Measurements from ENCODE around the gene PCDHGA4.
A peak's percentile ranks its signal among the peaks of the same experiment; 100 is the strongest.
"Not testable (repeated sequence)": the region's sequence is repeated elsewhere in the genome, so short reads cannot be mapped to it uniquely, and the experiment has no call there.

The PCDHGA4 gene

DNA sequence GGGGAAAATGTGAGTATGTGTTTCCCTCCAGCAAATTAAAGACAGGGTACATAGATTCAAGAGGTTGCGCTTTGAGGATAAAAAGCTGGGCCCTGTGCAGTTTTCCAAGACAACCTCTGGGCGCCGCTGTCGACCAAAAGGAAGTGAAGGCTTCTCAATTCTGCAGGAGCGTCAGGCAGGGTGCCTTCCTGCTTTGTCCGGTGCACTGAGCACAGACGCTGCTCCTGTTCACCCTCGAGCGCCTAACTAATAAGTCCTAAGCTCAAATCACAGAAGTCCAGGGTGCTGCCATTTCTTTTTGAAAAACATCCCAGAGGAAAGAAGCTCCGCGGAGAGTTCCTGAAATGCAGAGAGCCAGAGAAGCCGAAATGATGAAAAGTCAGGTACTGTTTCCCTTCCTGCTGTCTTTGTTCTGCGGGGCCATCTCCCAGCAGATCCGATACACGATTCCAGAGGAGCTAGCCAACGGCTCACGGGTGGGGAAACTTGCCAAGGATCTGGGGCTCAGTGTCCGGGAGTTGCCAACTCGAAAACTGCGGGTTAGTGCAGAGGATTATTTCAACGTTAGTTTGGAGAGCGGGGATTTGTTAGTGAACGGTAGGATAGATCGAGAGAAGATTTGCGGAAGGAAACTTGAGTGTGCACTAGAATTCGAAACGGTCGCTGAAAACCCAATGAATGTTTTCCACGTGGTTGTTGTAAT, 4.8 kb upstream of the PCDHGA4 start, which contains the start of gene PCDHGB1:
TSS of gene PCDHGB1 (plus strand) at position 183 of the 703 bp plus-strand sequence. CDS start at position 345, 162 bp downstream.
- peak; percentile 20 for DNase-seq

DNA sequence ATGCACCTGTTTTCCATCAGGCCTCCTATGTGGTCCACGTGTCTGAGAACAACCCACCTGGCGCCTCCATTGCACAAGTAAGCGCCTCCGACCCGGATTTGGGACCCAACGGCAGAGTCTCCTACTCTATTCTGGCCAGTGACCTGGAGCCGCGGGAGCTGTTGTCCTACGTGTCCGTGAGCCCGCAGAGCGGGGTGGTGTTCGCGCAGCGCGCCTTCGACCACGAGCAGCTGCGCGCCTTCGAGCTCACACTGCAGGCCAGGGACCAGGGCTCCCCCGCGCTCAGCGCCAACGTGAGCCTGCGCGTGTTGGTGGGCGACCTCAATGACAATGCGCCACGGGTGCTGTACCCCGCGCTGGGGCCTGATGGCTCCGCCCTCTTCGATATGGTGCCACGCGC, 3.2 kb upstream of the PCDHGA4 start:
- DNase-seq = no peak

DNA sequence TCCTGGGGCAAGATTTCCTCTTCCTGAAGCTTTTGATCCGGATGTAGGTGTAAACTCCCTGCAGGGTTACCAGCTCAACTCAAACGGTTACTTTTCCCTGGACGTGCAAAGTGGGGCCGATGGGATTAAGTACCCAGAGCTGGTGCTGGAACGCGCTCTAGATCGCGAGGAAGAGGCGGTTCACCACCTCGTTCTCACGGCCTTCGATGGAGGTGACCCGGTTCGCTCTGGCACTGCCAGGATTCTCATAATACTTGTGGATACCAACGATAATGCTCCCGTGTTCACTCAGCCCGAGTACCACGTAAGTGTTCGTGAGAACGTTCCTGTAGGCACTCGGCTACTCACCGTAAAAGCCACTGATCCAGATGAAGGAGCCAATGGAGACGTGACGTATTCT, 820 bp downstream of the PCDHGA4 start:
- DNase-seq = no peak

DNA sequence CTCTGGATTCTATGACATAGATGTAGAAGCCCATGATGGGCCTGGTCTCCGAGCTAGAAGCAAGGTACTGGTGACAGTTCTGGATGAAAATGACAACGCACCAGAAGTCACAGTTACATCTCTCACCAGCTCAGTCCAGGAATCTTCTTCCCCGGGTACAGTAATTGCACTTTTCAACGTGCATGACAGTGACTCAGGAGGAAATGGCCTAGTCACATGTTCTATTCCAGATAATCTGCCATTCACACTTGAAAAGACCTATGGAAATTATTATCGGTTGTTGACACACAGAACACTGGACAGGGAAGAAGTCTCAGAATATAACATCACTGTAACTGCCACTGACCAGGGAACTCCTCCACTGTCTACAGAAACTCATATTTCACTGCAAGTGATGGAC, 1.3 kb downstream of the PCDHGA4 start:
- DNase-seq = no peak

DNA sequence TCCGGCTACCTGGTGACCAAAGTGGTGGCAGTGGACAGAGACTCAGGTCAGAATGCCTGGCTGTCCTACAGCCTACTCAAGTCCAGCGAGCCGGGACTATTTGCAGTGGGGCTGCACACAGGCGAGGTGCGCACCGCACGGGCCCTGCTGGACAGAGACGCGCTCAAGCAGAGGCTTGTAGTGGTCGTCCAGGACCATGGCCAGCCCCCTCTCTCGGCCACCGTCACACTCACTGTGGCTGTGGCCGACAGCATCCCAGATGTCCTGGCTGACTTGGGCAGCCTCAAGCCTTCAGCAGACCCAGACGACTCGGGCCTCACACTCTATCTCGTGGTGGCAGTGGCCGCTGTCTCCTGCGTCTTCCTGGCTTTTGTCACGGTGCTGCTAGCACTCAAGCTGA, 2.1 kb downstream of the PCDHGA4 start:
- no peak for DNase-seq

DNA sequence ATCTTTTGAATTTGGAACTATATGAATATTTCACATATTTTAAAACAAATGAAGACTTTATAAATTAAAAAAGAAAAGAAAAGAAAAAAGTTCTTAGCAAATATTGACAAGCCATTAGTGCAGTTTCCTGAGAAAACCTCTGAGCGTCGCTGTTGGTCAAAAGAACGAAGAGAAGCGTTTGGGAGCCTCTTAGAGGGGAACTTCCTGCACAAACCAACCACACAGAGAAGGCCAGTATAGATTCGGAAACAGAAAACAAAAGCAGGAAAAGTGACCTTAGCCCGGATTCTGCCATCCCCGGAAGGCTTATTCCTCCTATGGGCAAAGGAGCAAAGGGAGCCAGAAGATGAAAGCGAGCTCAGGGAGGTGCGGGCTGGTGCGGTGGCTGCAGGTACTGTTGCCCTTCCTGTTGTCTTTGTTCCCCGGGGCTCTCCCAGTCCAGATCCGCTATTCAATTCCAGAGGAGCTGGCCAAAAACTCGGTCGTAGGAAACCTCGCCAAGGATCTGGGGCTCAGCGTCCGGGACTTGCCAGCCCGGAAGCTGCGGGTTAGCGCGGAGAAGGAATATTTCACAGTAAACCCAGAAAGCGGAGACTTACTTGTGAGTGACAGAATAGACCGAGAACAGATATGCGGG, 5.1 kb downstream of the PCDHGA4 start, which contains the start of gene PCDHGB2:
TSS of gene PCDHGB2 (plus strand) at position 205 of the 637 bp plus-strand sequence. CDS start at position 347, 142 bp downstream.
- DNase-seq = no peak

DNA sequence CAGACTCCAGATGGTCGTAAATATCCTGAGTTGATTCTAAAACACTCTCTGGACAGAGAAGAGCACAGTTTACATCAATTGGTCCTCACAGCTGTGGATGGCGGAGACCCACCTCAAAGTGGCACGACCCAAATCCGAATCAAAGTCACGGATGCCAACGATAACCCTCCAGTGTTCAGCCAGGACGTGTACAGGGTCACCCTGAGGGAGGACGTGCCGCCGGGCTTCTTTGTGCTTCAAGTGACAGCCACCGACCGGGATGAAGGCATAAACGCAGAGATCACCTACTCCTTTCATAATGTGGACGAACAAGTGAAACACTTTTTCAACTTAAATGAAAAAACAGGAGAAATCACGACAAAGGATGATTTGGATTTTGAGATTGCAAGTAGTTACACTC, 5.9 kb downstream of the PCDHGA4 start:
- no peak for DNase-seq

DNA sequence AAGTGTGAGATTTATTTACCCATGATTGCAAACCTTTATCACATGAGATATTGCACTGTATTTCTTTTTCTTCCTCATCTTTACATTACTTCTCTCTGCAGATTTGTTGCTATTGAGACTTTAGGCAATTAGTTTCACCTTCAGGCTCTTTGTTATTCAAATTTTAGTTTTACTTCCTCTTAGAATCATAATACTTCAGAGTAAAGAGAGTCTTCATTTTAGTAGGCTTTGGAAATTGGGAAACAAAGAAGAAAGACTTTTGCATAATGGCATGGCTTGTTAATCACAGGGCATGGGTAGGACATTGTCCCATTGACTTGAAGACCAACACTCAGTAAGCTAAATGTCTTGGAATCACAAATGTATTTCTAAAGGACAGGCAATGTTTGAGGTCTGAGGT, 7.9 kb downstream of the PCDHGA4 start:
- no peak for DNase-seq

DNA sequence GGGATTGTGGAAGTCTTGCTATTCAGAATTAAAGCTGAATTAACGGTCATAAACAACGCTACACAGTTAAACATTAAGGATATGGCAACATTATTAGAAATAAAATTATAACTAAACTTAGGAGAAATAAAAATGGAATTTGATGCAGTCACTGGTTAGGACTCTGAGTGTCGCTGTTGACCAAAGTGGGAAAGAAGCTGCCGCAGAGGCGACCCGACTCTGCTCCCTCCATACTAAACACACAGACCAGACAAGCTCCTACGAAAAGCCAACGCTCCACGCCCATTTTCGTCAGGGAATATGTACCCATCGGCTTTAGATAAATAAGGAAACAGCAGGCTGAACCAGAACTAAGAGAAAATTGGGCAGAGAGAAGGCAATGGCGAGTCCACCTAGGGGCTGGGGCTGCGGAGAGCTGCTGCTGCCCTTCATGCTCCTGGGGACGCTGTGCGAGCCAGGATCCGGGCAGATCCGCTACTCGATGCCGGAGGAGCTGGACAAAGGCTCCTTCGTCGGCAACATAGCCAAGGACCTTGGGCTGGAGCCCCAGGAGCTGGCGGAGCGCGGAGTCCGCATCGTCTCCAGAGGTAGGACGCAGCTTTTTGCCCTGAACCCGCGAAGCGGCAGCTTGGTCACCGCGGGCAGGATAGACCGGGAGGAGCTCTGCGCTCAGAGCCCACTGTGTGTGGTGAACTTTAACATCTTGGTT, 9.3 kb downstream of the PCDHGA4 start, which contains the start of gene PCDHGA5:
TSS of gene PCDHGA5 (plus strand) at position 211 of the 709 bp plus-strand sequence. CDS start at position 380, 169 bp downstream.
- DNase-seq = no peak

DNA sequence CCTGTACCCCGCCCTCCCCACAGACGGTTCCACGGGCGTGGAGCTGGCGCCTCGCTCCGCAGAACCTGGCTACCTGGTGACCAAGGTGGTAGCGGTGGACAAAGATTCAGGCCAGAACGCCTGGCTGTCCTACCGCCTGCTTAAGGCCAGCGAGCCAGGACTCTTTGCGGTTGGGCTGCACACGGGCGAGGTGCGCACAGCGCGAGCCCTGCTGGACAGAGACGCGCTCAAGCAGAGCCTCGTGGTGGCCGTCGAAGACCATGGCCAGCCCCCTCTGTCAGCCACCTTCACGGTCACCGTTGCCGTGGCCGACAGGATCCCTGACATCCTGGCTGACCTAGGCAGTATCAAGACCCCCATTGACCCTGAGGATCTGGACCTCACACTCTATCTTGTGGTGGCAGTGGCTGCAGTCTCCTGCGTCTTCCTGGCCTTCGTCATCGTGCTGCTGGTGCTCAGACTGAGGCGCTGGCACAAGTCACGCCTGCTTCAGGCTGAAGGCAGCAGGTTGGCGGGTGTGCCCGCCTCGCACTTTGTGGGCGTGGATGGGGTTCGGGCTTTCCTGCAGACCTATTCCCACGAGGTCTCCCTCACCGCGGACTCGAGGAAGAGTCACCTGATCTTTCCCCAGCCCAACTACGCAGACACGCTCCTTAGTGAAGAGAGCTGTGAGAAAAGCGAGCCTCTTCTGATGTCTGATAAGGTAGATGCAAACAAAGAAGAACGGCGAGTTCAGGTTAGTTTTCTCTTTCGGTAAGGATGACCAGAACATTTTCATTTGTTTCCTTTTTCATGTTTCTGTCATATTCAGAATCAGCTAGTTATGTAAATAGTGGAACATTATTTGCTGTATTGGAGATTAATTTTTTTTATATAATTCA, 11.4 kb downstream of the PCDHGA4 start:
- no peak for DNase-seq

DNA sequence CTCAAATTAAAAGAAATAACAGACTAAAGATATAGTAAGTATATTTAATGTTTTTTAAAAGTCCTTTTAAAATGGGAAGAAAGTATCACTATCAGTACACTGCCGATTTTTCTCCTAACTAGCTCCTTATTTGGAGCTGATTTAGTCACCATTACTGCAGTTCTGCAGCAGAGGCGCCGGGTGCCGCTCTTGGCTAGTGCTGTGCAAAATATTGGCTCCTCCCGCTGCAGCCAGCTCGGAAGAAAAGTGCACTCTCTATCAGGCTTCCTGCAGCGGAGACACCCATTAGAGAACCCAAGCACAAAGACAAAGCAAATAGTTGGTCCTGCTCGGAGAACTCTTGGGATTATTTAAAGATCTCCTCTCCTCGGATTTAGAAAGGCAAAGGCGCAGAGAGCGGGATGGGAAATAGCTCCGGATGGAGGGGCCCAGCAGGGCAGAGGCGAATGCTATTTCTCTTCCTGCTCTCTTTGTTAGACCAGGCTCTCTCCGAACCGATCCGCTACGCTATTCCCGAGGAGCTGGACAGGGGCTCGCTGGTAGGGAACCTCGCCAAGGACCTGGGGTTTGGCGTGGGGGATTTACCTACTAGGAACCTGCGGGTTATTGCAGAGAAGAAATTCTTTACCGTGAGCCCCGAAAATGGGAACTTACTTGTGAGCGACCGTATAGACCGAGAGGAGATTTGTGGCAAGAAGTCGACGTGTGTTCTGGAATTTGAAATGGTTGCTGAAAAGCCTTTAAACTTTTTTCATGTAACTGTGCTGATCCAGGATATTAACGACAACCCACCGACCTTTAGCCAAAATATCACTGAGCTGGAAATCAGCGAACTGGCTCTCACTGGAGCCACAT, 15.4 kb downstream of the PCDHGA4 start, which contains the start of gene PCDHGB3:
TSS of gene PCDHGB3 (plus strand) at position 249 of the 855 bp plus-strand sequence. CDS start at position 402, 153 bp downstream.
- DNase-seq = peak; percentile 33

DNA sequence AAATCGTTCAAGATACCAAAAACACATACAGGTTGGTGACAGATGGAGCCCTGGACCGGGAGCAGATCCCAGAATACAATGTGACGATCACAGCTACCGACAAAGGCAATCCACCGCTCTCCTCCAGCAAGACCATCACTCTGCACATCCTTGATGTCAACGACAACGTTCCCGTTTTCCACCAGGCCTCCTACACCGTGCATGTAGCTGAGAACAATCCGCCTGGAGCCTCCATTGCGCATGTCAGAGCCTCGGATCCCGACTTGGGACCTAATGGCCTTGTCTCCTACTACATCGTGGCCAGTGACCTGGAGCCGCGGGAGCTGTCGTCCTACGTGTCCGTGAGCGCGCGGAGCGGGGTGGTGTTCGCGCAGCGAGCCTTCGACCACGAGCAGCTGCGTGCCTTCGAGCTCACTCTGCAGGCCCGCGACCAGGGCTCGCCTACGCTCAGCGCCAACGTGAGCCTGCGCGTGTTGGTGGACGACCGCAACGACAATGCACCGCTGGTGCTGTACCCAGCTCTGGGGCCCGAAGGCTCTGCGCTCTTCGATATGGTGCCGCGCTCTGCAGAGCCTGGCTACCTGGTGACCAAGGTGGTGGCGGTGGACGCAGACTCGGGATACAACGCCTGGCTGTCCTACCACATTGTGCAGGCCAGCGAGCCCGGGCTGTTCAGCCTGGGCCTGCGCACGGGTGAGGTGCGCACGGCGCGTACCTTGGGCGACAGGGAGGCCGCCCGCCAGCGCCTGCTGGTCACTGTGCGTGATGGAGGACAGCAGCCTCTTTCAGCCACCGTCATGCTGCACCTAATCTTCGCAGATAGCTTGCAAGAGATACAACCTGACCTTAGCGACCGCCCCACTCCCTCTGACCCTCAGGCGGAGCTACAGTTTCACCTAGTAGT, 17.0 kb downstream of the PCDHGA4 start:
- no peak for DNase-seq

DNA sequence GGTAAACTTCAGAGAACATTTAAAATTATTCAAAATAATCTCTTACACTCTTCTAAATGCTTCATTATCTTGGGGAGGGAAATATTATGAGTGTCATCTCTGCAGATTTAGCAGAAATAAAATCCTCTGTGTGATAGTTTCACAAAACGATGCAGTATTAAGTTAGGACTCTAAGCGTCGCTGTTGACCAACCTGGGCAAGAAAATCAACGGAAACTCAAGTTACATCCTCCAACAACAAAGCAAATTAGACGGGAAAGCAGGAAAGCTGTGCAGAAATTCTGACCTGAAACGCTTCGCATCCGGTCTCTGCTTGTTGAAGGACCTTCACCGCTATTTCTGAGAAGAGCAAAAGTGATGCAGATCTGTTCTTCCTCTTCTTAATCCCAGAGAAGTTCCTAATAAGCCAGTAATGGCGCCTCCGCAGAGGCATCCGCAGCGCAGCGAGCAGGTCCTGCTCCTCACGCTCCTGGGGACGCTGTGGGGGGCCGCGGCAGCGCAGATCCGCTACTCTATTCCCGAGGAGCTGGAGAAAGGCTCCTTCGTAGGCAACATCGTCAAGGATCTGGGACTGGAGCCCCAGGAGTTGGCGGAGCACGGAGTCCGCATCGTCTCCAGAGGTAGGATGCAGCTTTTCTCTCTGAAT, 19.0 kb downstream of the PCDHGA4 start, which contains the start of gene PCDHGA6:
TSS of gene PCDHGA6 (plus strand) at position 219 of the 645 bp plus-strand sequence. CDS start at position 412, 193 bp downstream.
- no peak for DNase-seq

DNA sequence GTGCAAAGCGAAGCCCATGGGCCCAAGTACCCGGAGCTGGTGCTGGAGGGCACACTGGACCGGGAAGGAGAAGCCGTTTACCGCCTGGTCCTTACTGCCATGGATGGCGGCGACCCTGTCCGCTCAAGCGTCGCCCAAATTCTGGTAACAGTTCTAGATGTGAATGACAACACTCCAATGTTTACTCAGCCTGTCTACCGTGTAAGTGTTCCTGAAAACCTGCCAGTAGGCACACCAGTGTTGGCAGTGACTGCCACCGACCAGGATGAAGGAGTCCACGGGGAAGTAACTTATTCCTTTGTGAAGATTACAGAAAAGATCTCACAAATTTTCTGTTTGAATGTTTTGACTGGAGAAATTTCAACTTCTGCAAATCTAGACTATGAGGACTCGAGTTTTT, 19.8 kb downstream of the PCDHGA4 start:
- no peak for DNase-seq

DNA sequence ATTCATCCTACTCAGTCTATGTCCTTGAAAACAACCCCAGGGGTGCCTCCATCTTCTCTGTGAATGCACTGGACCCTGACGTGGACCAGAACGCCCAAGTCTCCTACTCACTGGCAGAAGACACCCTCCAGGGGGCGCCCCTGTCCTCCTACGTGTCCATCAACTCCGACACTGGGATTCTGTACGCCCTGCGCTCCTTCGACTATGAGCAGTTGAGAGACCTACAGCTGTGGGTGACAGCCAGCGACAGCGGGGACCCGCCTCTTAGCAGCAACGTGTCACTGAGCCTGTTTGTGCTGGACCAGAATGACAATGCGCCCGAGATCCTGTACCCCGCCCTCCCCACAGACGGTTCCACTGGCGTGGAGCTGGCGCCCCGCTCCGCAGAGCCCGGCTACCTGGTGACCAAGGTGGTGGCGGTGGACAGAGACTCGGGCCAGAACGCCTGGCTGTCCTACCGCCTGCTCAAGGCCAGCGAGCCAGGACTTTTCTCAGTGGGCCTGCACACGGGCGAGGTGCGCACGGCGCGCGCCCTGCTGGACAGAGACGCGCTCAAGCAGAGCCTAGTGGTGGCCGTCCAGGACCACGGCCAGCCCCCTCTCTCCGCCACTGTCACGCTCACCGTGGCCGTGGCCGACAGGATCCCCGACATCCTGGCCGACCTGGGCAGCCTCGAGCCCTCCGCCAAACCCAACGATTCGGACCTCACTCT, 20.8 kb downstream of the PCDHGA4 start:
- not testable (repeated sequence) for DNase-seq

DNA sequence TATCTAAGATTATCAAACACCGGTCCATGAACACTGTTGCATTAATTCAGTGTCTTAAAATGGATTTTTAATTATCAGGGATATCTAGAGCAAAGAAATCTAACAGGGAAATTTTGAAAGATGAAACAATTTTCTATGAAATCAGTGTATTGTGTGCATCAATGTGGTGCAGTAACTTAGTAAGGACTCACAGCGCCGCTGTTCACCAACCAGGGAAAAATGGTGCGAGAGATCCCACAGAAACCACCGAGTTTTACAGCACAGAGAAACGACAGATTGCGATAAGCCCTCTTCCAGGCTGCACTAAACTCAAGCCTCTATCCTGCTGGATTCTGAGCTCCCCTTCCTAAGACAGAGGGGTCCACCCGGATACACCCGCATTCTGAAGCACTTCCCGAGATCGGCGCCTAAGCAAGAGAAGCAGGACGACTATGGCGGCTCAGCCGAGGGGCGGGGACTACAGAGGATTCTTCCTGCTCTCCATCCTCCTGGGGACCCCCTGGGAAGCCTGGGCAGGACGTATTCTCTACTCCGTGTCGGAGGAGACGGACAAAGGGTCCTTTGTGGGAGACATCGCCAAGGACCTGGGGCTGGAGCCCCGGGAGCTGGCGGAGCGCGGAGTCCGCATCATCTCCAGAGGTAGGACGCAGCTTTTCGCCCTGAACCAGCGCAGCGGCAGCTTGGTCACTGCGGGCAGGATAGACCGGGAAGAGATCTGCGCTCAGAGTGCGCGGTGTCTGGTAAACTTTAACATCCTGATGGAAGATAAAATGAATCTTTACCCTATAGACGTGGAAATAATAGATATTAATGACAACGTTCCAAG, 27.9 kb downstream of the PCDHGA4 start, which contains the start of gene PCDHGA7:
TSS of gene PCDHGA7 (plus strand) at position 274 of the 826 bp plus-strand sequence. CDS start at position 432, 158 bp downstream.
- no peak for DNase-seq

DNA sequence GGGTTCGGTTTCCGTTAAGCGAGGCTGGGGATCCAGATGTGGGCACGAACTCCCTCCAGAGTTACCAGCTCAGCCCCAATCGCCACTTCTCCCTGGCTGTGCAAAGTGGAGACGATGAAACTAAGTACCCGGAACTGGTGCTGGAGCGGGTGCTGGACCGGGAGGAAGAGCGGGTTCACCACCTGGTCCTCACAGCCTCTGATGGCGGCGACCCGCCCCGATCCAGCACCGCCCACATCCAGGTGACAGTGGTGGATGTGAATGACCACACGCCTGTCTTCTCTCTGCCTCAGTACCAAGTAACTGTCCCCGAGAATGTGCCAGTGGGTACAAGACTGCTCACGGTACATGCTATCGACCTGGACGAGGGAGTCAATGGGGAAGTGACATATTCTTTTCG, 28.5 kb downstream of the PCDHGA4 start:
- no peak for DNase-seq

Data from CD4-positive, alpha-beta T cell treated with Interleukin-15 for 1 hour (primary cell).